ENCODE results near the gene GRAP2.
"Not testable (repeated sequence)": the region's sequence is repeated elsewhere in the genome, so short reads cannot be mapped to it uniquely, and the experiment has no call there.

GRAP2 gene

GRCh38 chr22:39900306-39901227, at the start of gene GRAP2:
Gene GRAP2, plus strand, starts transcription at chr22:39901084. Its CDS starts 46,023 bp downstream, at chr22:39947107.
- DNase-seq, result no peak

GRCh38 chr22:39851606-39852315, 49.1 kb upstream of the GRAP2 start:
- no peak for DNase-seq

GRCh38 chr22:39852799-39853198, 48.1 kb upstream of the GRAP2 start:
- DNase-seq, result no peak

- no peak for DNase-seq
These were observed 44.3 kb upstream of the GRAP2 start for GRCh38 chr22:39856588-39856987.

GRCh38 chr22:39859903-39860588, 40.8 kb upstream of the GRAP2 start:
- DNase-seq, result no peak

- no peak for DNase-seq
These were observed 32.1 kb upstream of the GRAP2 start for GRCh38 chr22:39868741-39869140.

- not testable (repeated sequence) for DNase-seq
These were observed 31.1 kb upstream of the GRAP2 start for GRCh38 chr22:39869797-39870196.

GRCh38 chr22:39871008-39871798, 29.7 kb upstream of the GRAP2 start:
- DNase-seq, result no peak

GRCh38 chr22:39872548-39872947, 28.3 kb upstream of the GRAP2 start:
- DNase-seq, result no peak

GRCh38 chr22:39873965-39874364, 26.9 kb upstream of the GRAP2 start:
- DNase-seq, result peak in 5 of 56 donors; percentile 1 to 5 (median 4)

GRCh38 chr22:39875176-39875885, 25.6 kb upstream of the GRAP2 start:
- not testable (repeated sequence) for DNase-seq

GRCh38 chr22:39877079-39877845, 23.6 kb upstream of the GRAP2 start:
- DNase-seq, result no peak

- no peak for DNase-seq
These were observed 20.2 kb upstream of the GRAP2 start for GRCh38 chr22:39880722-39881121.

- DNase-seq, result no peak
These were observed 17.8 kb upstream of the GRAP2 start for GRCh38 chr22:39883057-39883456.

- DNase-seq, result not testable (repeated sequence)
These were observed 11.0 kb upstream of the GRAP2 start for GRCh38 chr22:39889924-39890323.

- no peak for DNase-seq
These were observed 7.4 kb upstream of the GRAP2 start, which contains the start of gene ENTHD1 for GRCh38 chr22:39893526-39893925. Gene ENTHD1, minus strand, starts transcription at chr22:39893760. Its CDS starts 6,012 bp downstream, at chr22:39887748.

GRCh38 chr22:39894554-39895092, 6.3 kb upstream of the GRAP2 start:
- DNase-seq, result no peak

- no peak for DNase-seq
These were observed 5.2 kb upstream of the GRAP2 start for GRCh38 chr22:39895682-39896081.
